Measurements from ENCODE around the gene MBNL3.

- TF ChIP-seq EZH2 (IDR thresholded peaks at IDR 0.05): no peak
- TF ChIP-seq POLR2AphosphoS5 (IDR thresholded peaks at IDR 0.05; ENCODE audit: borderline replicate concordance, low read depth, low read length): no peak
Measured at GRCh38 chrX:132467026-132467425, 21.8 kb downstream of the MBNL3 start.
